AG04449 (cell line): Measurements from ENCODE around the gene TNS4.

Source experiments
- CTCF ChIA-PET: fragments of 350-600 bp; formaldehyde crosslinking; extraction: SDS; loops from one replicate; lab custom pipeline; 2021; ENCODE audit warnings: antibody characterized with exemption; lab: Yijun Ruan, JAX
- POLR2A ChIA-PET: fragments of 400-600, 350-600 bp; formaldehyde crosslinking; extraction: SDS; loops from one replicate; lab custom pipeline; 2020; ENCODE audit warnings: antibody characterized with exemption, inconsistent platforms; lab: Yijun Ruan, JAX
- DNase-seq: peaks from one replicate; pipeline ENCODE4 v3.0.0-alpha.2; 2010; ENCODE audit warnings: low read depth, low spot score
- H3K4me3 ChIP-seq: 2 replicates; pipeline ENCODE4 v1.5.1; 2011; ENCODE audit warnings: low read depth, mild to moderate bottlenecking, control low read depth, low read length
- TF ChIP-seq, protein P1 (sequence below): IDR thresholded peaks from one replicate; pipeline ENCODE4 v1.5.1; 2011; ENCODE audit warnings: mild to moderate bottlenecking, moderate library complexity, low read length, control low read depth, inconsistent platforms; ENCODE audit not compliant: insufficient read depth; ENCODE audit errors: missing control alignments

The TNS4 gene

DNA sequence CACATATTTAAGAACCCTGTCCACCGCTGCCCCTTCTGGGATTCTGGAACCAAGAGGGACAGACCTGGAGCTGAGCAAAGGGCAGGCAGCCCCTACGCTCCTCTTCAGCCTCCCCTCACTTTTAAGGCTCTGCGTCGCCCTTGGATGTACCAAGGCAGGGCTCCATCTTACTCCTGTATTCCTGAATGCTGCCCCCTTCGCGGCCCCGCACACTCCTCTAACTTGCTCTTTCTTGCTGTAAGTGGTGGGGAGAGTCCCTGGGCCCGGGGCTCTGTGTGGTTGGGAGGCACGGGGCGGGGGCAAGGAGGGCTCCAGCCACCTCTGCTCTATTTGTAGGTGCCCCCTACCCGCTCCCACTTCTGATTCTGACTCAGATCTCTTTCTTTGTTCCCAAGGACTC, 1.2 kb downstream of the TNS4 start:
- TF ChIP-seq, protein P1, sequence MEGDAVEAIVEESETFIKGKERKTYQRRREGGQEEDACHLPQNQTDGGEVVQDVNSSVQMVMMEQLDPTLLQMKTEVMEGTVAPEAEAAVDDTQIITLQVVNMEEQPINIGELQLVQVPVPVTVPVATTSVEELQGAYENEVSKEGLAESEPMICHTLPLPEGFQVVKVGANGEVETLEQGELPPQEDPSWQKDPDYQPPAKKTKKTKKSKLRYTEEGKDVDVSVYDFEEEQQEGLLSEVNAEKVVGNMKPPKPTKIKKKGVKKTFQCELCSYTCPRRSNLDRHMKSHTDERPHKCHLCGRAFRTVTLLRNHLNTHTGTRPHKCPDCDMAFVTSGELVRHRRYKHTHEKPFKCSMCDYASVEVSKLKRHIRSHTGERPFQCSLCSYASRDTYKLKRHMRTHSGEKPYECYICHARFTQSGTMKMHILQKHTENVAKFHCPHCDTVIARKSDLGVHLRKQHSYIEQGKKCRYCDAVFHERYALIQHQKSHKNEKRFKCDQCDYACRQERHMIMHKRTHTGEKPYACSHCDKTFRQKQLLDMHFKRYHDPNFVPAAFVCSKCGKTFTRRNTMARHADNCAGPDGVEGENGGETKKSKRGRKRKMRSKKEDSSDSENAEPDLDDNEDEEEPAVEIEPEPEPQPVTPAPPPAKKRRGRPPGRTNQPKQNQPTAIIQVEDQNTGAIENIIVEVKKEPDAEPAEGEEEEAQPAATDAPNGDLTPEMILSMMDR = no peak
- CTCF ChIA-PET = interaction anchor here (1.4 to 2.2 kb wide), 2 partner anchors 10 to 32 kb away, joined by 3 to 8 read pairs; no protein-coding TSS in a partner anchor
- no peak for DNase-seq
- POLR2A ChIA-PET = interaction anchor here (0.7 kb wide), 1 partner anchor 10 kb away, joined by 3 read pairs; no protein-coding TSS in a partner anchor
- H3K4me3 ChIP-seq = no peak overlapping the region

DNA sequence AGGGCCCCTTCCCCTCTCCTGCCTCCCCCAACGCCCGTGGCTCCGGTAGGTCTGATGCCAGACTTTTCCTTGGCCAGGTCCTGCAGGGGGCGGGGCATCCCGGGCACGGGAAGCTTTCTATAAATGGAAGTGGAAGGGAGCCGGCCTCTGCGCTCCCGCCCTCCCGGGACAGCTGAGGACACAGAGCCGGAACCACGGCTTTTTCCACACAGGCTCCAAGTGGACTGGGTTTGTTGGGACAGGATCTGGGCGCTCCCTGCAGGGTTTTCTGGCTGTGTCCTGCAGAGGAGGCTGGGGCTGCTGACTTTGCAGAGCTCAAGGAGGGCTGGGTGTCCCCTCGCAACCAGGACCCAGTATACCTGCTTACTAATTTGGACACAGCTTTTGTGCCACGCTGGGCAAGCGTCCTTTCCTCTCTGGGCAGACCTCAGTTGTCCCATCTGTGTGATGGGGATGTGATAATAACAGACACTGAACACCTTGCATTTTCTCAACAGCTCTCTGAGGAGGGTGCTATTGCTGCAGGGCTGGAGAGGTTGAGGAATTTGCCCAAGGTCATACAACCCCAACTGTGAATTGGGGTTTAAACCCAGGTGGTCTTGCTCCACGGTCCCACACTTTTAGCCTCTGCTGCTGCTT, 1.8 kb downstream of the TNS4 start:
- no peak overlapping the region for H3K4me3 ChIP-seq
- no peak for DNase-seq
- TF ChIP-seq, protein P1 = no peak
- CTCF ChIA-PET = interaction anchor here (1.0 to 2.2 kb wide), 4 partner anchors 8 to 33 kb away, joined by 3 to 8 read pairs (median 3); no protein-coding TSS in a partner anchor
- POLR2A ChIA-PET = interaction anchor here (0.7 to 0.9 kb wide), 2 partner anchors 10 to 22 kb away, joined by 3 to 4 read pairs; no protein-coding TSS in a partner anchor

GRCh38 chr17:40498281-40499084, 2.9 kb downstream of the TNS4 start:
- ChIA-PET POLR2A (interaction anchor here (0.7 to 1.1 kb wide), 2 partner anchors 14 to 27 kb away, joined by 3 to 4 read pairs; no protein-coding TSS in a partner anchor), CTCF (interaction anchor here (0.5 to 2.7 kb wide), 13 partner anchors 8 to 99 kb away, joined by 3 to 15 read pairs (median 4); no protein-coding TSS in a partner anchor)
- no peak for DNase-seq
- H3K4me3 ChIP-seq = no peak overlapping the region
- TF ChIP-seq, protein P1 = no peak

DNA sequence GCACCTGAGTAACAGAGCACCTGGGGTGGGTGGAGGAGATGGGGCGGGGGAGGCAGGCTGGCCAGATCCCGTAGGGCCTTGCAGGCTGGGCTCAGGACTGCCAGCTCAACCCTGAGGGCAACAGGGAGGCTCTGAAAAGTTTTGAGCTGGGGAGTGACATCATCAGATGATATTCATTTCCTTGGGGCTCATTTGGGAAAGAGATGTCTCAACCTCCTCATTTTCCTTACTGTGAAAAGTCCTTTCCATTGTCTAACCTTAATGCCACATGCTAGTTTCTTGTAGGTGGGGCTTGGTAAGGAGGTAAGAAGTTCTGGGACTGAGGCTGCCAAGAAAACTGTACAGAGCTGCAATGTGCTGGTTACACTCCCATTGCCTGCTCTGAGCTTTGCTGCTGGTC, 3.7 kb downstream of the TNS4 start:
- no peak overlapping the region for H3K4me3 ChIP-seq
- TF ChIP-seq, protein P1 = no peak
- ChIA-PET POLR2A (interaction anchor here (0.7 to 1.1 kb wide), 3 partner anchors 11 to 28 kb away, joined by 3 to 5 read pairs (median 4); no protein-coding TSS in a partner anchor), CTCF (interaction anchor here (0.6 to 2.7 kb wide), 9 partner anchors 11 to 98 kb away, joined by 3 to 15 read pairs (median 6); no protein-coding TSS in a partner anchor)
- DNase-seq = no peak

DNA sequence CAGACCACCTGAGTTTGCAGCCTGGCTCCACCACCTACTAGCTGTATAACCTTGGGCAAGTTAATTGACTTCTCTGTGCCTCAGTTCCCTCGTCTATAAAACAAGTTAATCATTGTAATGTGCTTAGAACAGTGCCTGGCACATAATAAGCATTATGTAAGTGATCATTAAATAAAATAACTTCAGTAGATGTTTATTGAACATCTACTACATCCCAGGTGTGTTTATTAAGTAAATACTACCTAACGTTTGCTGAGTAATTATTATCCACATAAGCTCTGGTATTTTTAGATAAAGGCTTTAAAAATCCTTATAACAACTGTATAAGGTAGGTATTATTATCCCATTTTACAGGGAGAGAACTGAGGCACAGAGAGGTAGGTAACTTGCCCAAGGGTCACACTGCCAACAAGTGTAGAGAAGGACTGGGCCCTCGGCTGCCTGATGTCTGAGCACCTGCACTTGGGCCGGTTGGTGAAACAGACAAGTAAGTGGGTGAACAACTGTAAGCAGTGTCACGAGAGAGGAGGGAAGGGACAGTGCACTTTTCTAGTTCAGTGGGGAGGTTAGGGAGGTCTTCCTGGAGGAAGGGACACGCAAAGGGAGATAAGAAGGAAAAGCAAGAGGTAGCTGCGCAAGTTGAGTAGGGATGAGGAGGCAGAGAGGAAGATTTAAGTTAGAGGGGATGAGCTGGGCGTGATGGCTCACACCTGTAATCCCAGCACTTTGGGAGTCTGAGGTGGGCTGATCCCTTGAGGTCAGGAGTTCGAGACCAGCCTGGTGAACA, 4.6 kb downstream of the TNS4 start:
- no peak overlapping the region for H3K4me3 ChIP-seq
- CTCF ChIA-PET = interaction anchor here (1.8 to 2.7 kb wide), 5 partner anchors 10 to 64 kb away, joined by 6 to 15 read pairs (median 6); no protein-coding TSS in a partner anchor
- no peak for DNase-seq
- POLR2A ChIA-PET = interaction anchor here (0.9 kb wide), 1 partner anchor 10 kb away, joined by 5 read pairs; no protein-coding TSS in a partner anchor
- TF ChIP-seq, protein P1 = no peak
